Inflammatory macrophage treated with lipopolysaccharide for 4 hours (primary cell): Measurements from ENCODE around the gene HNRNPR.
"Not testable (repeated sequence)": the region's sequence is repeated elsewhere in the genome, so short reads cannot be mapped to it uniquely, and the experiment has no call there.

Source experiments
- DNase-seq: peaks from one replicate; pipeline ENCODE4 v3.0.0-alpha.2; 2020

The HNRNPR gene

DNA sequence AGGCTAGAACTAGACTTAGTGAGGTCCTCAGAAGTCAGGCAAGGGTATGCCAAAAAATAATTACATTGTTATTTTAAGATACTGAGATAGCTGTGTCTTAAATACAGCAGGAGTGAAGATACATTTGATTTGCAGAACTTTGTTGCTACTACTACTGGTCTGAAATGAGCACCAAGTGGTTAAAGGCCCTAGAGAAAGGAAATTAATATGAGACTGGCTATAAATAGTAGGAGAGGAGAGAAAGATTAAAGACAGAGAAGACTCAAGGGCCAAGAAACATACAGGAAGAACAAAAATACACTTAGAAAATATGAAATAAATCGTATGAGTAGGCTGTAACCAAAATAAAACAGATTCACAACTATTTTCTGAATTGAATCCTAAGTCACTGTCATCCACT, 21.3 kb downstream of the HNRNPR start:
- no peak for DNase-seq

DNA sequence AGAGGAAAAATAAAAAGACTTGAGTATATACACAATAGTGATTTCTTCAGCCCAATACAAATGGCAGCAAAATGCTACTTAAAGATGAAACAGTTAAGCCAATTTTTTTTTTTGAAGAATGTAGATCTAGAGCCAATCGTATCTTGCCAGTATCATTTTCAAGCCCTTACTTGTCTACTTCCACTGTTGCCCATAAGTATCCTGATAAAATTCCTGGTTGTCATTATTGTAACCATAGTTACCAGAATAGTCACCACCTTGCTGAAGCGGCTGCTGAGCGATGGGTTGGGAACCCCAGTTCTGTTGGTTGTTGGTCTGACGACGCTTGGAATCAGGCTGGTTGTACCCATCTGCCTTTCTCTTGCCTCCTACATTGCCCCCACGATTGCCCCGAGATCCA, 33.8 kb downstream of the HNRNPR start:
- not testable (repeated sequence) for DNase-seq

DNA sequence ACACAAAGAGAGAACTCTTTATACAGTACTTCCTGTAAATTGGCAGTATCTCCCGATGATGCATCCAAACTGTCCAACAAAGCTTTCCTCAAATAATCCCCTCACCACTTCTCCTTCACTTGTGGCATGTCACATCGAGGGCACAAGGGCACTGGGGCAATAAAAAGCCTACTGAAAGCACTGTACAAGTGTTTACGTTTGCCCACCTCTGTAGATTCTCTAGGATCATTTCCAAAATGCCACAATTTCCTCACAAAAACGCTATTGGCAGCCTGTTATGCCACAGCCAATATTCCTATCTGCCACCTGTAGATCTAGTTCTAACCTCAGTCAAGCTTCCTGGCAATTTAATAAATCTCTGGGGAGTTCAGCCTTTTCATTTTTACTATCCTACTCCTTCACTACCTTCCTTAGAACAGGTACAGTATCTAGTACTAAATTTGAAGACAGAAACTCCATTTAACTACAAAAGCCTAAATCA, 39.9 kb downstream of the HNRNPR start:
- no peak for DNase-seq

DNA sequence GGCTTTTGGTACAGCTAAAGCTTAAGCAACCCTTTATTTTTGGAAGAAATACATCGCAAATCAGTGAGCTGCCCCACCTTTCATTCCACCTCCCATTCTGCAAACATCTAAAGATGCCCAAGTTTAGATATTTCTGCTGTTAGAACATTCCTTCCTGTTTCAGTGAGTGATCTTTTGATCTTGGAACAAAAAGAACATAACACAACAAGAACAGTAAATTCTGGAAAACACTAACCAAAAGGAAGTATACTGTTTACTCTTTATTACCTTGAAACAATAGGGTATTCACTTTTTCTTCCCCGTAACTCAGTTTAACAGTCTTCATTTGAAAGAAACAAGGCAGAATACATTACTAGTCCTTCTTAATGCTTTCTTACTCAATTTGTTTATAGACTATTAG, 40.6 kb downstream of the HNRNPR start:
- no peak for DNase-seq

DNA sequence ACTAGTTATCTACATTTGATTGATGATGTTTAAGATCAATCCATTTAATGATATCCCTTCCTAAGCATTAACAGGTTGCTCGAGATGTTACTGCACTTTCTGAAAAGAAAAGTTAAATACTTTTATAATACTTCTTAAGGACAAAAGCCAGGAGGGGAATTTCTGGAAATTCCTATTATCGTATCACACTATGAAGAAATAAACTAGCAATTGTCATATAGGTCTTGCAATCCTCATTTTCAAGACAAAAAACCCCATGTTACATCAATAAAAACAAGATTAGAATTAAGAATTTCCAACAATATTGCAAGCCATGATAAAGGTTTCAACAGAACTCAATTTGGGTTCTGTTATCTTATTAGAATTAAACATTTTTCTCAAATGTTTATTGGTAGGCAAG, 47.2 kb downstream of the HNRNPR start:
- DNase-seq: peak; percentile 59

DNA sequence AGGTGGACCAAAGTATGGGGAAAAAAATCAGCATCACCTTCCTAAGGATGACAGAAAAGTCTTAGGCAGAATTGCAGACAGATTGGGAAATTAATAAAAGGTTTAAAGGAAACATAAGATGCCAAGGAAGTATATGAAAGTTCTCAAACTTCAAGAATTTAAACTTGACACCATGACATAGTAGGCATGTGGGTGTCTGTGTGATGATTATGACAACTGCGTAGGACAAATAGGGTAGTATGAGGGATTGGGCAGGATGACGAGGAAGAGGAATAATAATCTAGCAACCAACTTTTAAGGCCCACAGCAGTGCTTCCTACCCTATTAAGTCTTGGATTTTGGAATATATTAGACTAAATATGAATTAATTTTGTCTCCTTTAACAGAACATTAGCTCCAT, 52.4 kb downstream of the HNRNPR start:
- peak; percentile 71 for DNase-seq

DNA sequence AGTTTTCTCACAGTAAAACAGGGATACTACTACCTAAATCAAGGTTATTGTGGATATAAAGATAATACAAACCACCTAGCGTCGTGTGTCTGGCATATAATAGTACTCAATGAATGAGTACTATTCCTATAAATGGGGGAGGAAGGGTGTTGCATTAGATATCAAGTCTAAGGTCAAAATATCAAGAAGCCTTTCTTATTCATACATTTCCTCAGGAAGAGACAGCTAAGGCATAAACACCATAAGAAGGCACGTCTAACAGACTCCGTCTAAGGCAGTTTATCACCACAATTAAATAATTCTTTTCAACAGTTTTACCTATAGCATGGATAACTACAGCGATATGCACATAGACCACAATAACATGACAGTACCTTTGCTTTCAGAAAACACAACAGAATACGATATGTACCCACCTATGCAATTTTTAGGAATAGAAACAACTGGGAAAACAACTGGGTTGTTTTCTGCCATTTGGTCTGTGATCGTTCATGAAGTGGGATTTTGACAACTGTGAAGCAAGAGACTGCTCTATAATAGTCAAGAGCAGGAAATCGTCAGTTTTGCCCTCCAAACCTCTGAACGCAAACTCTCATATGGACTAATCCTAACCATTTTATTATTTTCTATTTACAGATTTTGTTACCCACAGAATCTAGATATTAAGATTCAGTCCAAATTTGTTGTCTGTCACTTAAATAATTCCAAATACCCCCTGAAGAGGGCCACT, 53.1 kb downstream of the HNRNPR start:
- no peak for DNase-seq

DNA sequence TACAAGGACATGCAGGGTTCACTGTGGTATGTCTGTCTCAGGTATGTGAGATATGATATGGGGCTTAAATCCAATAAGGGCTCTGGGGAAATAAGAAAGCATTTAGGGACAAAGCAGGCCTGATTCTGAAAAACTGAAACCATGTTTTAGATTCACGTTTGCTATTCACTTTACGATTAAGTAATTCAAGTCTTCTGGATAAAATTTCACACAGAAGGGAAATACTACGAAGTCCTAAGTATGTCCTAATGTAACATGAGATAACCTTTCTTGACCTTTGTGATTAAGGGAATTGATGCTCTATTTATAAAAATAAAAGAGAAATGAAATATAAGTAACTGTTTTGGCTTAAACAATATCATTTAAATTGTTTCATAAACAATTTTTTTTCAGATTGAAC, 55.4 kb downstream of the HNRNPR start:
- DNase-seq: peak; percentile 71

DNA sequence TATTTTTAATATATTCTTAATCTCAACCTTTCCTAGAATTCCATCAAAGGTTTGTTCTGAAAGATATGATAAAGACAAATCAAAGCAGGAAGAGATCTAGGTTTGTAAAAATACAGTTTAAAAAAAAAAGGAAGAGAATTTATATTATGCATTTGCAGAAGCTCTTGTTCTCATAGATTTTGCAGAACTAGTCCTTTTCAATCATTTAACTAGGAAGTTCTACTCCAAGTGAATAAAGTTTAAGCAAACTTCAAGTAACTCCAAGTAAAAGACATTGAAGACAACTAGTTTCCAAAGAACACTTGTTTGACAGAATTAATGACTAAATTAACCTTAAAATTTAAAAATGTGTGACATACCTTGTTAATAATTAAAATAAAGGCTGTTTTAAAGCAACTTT, 55.9 kb downstream of the HNRNPR start:
- peak; percentile 66 for DNase-seq

DNA sequence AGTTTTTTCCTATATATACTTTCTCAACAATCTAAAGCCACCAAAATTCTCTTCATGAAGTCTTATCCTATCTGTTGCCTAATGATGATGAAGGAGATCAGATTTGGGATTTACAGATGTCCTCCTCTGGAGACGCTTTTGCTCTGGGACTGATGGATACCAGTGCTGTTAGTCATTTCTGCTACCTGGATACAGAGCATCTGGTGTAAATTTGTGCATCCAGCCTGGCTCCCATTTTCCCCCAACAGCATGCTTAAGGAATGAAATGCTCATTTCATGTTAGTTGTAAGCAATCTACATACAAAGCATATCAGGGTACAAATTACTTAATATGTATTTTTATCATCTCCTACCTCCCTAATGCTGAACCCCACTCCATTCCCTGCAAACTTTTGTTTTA, 57.7 kb downstream of the HNRNPR start:
- DNase-seq: no peak

DNA sequence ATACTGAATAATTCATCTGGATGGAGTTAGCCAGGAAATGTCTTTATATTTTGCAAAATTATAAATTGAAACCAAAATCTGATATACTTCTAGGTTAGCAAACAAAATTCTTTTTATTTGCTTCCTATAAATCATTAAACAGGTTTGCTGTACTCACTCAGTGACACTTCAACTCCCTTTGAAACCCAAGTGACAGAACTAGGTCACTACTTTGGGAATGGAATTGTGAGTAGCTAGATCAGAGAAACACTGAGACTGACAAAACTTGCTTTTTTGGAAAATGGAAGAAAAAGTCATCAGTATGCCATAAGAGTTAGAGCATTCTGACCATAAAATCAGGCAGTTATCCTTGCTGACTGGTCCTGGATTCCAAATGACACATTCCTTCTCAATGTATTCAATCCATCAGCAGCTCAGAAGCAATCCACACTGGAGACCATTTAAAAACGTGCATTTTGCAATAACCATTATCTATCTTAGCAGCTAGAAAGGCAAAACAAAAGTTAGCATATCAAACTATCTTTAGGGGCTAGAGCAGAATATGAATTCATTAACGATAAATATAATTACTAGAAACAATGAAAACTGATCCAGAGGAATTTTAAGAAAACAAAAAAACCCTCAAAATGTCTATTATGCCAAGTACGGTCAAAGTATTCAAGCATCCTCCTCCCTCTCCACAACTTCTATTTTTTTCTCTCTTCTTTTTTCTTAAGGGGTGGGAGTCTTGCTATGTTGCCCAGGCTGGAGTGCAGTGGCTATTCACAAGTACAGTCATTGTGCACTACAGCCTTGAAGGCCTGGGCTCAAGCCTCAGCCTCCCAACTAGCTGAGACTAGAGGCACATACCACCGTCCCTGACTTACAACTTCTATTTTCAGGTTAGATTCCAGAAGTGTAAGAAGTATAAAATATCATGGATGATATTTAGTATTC, 60.1 kb downstream of the HNRNPR start:
- DNase-seq: no peak

DNA sequence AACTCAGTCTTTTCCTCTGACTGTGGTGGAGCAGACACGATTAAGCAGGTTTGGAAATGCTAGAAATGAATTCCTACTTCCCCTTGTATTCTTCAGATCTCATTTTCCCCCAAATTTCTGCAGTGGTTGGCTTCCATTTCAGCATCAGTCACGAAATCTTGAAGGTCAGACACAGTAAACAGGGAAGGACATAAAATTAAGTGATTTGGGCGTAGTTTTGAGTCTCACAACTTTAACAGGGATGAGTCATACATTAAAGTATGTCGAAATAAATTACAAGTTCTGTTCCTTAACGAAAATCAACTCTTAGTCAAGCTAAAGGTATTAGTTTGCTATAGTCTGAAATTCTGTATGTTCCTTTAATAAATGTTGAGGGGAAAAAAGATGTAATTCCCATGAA, 61.1 kb downstream of the HNRNPR start:
- DNase-seq: peak; percentile 92

DNA sequence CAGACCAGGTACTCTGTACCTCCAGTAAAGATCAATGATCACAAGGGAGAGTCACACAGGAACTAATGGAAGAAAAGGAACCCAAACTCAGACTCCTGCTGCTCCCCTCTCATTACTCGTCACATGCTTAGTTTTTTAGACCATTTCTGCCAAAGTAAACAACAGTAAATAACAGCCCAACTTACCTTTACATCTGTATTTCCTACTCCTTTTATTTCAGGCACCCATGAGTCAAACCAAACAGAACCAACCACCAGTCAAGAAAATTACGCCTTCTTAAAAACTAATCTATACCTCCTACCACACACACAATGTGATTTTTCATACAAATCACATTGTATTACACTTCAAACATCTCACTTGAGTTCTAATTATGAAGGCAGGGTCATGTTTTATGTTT, 65.4 kb downstream of the HNRNPR start:
- DNase-seq: no peak

DNA sequence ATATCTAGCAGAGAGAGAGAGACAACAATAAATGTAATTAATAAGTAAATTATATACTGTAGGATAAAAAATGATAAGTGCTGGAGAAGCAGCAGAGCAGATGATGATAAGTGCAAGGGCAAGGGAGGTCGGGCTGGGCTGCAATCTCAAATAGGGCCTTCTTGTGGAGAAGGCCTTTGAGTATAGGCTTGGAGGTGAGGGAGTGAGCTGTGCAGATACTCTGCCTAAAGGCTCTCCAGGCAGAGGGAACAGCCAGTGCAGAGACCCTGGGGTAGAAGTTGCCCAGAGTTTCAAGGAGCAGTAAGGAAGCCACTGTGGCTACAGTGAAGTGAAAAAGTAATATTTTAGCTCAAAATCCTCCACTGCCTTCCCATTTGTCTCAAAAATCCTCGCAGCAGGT, 67.6 kb downstream of the HNRNPR start:
- DNase-seq: no peak

DNA sequence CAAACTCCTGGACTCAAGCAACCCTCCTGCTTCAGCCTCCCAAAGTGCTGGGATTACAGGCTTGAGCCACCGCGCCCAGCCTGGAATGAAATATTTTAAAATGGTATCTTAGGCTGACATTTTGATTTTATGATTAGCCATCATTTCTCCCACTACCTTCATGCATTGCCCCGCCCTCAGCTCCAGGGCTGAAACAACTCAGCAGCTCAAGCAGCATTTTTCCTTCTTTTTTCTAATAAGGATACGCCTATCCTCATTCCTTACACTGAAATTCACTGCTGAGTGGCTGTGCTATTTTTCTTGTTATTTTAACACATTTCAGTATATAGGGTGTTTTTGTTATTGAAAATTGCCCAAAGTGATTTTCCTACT, 70.0 kb downstream of the HNRNPR start:
- DNase-seq: no peak

DNA sequence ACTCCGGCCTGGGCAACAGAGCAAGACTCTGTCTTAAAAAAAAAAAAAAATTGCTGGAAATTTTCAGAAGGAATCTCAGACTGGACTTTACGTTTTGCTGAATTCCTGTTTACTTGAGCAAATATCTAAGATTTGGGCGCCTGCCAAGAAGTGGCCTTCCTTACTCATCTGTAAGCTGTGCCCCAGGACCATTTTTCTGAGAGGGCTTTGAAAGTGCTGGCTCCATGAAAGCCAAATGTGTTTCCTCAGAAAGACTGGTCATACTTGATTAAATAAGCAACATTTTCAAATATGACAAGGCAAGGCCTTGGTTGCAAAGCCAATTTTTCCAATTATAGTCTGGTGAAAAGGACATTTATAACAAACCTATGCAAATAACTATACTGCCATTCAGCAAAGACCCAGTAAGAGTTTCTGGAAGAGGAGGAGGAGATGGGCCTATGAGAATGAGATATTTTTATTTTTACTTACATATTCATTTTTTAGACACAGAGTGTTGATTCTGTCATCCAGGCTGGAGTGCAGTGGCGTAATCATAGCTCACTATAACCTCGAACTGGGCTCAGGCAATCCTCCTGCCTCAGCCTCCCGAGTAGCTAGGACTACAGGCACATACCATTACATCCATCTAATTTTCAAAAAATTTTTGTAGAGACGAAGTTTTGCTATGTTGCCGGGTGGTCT, 70.5 kb downstream of the HNRNPR start:
- DNase-seq: no peak

DNA sequence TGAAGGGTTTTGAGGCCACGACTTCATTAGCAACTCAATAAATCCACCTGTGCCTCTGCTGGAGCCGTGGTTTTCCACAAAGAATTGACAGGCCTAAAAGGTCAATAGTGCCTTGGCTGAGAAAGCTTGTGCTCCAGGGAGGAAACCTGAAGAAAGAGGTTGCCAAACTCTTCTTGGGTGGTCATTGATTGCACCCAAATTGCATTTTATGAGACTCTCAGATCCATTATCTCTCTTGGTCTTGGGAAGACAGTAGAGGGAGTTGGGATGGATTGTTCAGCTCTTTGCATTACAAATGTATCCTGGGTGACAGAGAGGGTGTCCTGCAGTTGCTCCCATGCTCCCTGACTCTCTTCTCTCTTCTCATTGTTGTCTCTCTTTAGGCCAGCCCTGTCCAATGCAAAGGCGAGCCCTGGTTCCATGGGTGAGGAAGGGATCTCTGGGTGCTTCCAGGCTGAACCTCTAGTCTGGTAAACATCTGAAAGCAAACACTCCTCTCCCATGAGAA, 80.7 kb downstream of the HNRNPR start:
- no peak for DNase-seq

DNA sequence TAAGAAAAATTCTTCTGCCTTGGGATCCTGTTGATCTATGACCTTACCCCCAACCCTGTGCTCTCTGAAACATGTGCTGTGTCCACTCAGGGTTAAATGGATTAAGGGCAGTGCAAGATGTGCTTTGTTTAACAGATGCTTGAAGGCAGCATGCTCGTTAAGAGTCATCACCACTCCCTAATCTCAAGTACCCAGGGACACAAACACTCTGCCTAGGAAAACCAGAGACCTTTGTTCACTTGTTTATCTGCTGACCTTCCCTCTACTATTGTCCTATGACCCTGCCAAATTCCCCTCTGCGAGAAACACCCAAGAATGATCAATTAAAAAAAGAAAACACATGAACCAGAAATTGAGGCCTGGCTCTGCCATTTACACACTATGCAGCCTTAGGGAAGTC, 86.0 kb downstream of the HNRNPR start:
- not testable (repeated sequence) for DNase-seq

DNA sequence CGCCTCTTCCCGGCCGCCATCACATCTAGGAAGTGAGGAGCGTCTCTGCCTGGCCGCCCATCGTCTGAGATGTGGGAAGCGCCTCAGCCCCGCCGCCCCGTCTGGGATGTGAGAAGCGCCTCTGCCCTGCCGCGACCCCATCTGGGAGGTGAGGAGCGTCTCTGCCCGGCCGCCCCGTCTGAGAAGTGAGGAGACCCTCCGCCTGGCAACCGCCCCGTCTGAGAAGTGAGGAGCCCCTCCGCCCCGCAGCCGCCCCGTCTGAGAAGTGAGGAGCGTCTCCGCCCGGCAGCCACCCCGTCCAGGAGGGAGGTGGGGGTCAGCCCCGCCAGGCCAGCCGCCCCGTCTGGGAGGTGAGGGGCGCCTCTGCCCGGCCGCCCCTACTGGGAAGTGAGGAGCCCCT, 86.7 kb downstream of the HNRNPR start:
- not testable (repeated sequence) for DNase-seq
